ENCODE data around the gene S100PBP.

DNA sequence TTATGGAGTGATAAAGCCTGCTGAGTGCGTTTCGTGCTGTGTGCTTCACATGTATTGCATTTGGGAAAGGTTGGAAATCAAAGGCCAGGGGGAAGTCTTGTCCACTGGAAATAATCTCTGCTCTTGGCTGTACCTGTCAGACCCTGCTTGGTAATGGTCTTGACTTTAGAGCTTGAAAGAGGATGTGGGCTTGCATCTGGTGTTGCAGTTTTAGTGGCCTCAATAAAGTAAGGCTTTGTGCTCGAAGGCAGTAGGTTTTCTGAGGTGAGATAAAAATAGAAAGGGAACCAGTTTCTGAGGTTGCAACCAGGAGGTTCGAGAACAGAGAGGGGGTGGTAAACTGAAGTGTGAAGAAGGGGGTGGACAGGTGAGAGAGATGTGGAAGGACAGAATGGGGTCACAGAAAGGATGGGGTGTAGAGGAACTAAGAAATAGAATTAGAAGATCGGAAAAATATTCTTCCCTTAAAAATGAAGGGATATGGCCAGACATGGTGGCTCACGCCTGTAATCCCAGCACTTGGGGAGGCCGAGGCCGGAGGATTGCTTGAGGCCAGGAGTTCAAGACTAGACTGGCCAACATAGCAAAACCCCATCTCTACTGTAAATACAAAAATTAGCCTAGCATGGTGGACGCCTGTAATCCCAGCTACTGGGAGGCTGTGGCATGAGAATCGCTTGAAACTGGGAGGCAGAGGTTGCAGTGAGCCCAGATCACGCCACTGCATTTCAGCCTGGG, 1.5 kb downstream of the S100PBP start:
- TF ChIP-seq EZH2 (IDR thresholded peaks at IDR 0.05; ENCODE audit: borderline replicate concordance, low read depth, low read length, poor library complexity, severe bottlenecking) = no peak
- TF ChIP-seq, protein P1, sequence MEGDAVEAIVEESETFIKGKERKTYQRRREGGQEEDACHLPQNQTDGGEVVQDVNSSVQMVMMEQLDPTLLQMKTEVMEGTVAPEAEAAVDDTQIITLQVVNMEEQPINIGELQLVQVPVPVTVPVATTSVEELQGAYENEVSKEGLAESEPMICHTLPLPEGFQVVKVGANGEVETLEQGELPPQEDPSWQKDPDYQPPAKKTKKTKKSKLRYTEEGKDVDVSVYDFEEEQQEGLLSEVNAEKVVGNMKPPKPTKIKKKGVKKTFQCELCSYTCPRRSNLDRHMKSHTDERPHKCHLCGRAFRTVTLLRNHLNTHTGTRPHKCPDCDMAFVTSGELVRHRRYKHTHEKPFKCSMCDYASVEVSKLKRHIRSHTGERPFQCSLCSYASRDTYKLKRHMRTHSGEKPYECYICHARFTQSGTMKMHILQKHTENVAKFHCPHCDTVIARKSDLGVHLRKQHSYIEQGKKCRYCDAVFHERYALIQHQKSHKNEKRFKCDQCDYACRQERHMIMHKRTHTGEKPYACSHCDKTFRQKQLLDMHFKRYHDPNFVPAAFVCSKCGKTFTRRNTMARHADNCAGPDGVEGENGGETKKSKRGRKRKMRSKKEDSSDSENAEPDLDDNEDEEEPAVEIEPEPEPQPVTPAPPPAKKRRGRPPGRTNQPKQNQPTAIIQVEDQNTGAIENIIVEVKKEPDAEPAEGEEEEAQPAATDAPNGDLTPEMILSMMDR (conservative IDR thresholded peaks at IDR 0.05; ENCODE audit: low read depth, low read length) = no peak
